Coronary artery (tissue), 2 donors: ENCODE data around the gene SEPTIN6.
A peak's percentile ranks its signal among the peaks of the same experiment; 100 is the strongest.

Experiments used
- DNase-seq: peaks from one replicate; pipeline ENCODE4 v3.0.0-alpha.2; 2017; ENCODE audit warnings: low spot score
- H3K27ac ChIP-seq, 2 donors: fragments of 200-600 bp; sonication (generic); one replicate each; pipeline ENCODE4 v1.5.1; 2016 to 2019
- H3K4me3 ChIP-seq: fragments of 200-600 bp; sonication (generic); 2 replicates; pipeline ENCODE4 v1.5.1; 2016; ENCODE audit warnings: mild to moderate bottlenecking, moderate library complexity
- TF ChIP-seq, protein P1 (sequence below): fragments of 200-600 bp; sonication (generic); IDR thresholded peaks from one replicate; pipeline ENCODE4 v1.5.1; 2019; ENCODE audit warnings: antibody characterized with exemption

SEPTIN6 gene

GRCh38 chrX:119682019-119682989 lies 10.7 kb downstream of the SEPTIN6 start:
- Histone ChIP-seq H3K4me3 (no peak overlapping the region), H3K27ac (no peak overlapping the region)
- no peak for DNase-seq
- TF ChIP-seq, protein P1, sequence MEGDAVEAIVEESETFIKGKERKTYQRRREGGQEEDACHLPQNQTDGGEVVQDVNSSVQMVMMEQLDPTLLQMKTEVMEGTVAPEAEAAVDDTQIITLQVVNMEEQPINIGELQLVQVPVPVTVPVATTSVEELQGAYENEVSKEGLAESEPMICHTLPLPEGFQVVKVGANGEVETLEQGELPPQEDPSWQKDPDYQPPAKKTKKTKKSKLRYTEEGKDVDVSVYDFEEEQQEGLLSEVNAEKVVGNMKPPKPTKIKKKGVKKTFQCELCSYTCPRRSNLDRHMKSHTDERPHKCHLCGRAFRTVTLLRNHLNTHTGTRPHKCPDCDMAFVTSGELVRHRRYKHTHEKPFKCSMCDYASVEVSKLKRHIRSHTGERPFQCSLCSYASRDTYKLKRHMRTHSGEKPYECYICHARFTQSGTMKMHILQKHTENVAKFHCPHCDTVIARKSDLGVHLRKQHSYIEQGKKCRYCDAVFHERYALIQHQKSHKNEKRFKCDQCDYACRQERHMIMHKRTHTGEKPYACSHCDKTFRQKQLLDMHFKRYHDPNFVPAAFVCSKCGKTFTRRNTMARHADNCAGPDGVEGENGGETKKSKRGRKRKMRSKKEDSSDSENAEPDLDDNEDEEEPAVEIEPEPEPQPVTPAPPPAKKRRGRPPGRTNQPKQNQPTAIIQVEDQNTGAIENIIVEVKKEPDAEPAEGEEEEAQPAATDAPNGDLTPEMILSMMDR, result no peak

DNA sequence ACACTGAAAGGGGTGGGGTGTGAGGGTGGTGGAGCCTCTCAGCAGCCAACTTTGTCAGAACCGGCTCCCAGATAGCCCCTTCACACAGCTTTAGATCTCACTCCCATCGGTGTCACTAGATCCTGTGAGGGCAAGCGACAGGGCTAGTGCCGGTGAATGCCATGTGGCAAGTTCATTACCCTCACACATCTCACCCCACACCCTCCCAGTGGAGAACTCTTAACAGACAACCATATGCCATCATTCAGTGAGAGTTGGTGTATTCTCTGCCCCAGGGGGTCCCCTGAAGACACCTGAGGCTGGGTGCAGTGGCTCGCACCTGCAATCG lies 15.3 kb downstream of the SEPTIN6 start:
- DNase-seq, result no peak
- Histone ChIP-seq H3K4me3 (no peak overlapping the region), H3K27ac (peak overlapping the region in 1 of 2 donors; percentile 66)
- TF ChIP-seq, protein P1, result no peak

DNA sequence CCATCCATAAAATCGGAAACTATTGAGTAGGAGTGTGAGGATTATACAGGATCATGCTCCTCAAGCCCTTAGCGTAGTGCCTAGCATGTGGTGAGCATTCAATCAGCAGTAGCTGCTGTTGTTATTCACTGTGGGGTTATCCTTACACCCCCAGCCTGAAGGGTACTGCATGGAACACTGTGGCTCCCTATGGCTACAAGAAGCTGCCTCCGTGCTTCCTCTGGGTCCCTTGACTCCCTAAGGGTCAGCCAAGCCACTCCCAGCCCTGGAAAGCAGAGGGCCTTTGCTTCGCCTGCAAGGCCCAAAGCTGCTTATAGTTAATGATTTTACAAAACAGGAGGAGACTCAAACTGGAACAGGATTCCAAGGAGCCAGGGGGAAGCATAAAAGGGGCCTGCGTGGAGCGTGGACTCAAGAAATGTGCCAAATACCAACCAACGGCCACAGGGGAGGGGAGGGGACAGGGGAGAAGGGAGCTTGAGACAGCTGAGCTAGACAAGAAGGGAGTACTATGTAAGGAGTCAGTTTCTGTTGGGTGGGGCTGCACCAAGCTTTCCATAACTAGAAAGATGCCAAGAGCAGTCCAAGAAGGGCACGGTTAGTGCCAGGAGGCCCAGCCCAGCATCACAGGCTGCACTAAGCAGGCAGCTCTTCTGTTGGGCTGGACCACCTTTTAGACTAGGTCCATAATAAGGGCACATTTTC lies 15.9 kb downstream of the SEPTIN6 start:
- peak overlapping the region in 1 of 2 donors; percentile 66 for H3K27ac ChIP-seq
- DNase-seq, result no peak
- TF ChIP-seq, protein P1, result no peak

GRCh38 chrX:119673336-119673735 lies 19.6 kb downstream of the SEPTIN6 start:
- TF ChIP-seq, protein P1, result no peak
- DNase-seq, result no peak
- Histone ChIP-seq H3K27ac (no peak overlapping the region), H3K4me3 (no peak overlapping the region)

More for the DNA sequence above, 15.9 kb downstream of the SEPTIN6 start:
- no peak overlapping the region for H3K4me3 ChIP-seq

DNA sequence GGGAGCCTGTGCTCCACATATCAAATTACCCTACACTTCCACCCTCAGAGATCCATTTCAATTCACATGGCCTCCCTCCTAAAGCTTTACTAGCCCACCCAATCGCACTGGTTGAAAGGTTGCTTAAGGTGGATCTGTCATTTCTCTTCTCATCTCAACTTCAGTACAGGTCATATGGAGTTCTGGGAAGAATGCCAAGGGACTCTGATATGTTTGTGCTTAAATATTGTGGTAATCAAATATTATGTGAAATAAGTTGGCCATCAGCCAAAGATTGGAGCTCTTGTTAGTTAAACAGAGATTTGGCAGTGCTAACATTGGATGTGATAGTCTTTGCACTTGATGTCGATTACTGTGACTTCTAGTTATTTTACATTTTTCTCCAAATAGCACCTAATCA lies 20.5 kb downstream of the SEPTIN6 start:
- no peak overlapping the region for H3K4me3 ChIP-seq
- TF ChIP-seq, protein P1, result no peak
- DNase-seq, result no peak
- no peak overlapping the region for H3K27ac ChIP-seq

DNA sequence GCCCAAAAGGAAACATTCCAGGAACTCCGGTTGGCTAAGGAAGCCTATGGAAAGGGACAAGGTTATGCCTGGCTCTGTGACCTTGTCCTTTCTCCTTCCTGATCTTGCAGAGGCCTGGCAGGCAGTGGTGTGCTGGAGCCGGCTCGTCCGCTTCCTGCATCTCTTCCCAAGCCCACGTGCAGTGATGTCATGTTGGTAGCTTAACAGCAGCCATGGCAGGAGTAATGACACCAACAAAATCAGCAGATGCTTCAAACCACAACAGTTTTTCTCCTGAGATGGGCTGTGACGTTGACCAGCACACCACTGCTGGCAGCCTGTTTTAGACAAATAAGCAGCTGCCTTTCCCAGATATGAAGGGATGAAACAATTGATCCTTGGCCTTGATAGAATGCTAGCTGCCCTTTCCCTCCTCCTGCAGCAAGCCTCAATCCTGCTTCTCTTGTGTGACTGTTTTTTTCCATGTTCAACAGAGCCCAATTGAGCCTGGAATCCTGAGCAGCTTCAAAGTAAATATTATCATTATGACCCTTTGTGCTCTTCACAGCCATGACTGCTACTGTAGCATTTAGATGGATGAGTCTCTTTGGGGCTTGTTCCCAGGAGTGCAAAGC lies 23.4 kb downstream of the SEPTIN6 start:
- H3K27ac ChIP-seq, result no peak overlapping the region
- TF ChIP-seq, protein P1, result no peak
- DNase-seq, result no peak
- H3K4me3 ChIP-seq, result no peak overlapping the region
